SK-N-SH treated with all-trans-retinoic acid at 6 μM for 48 hours (cell line): ENCODE results near the gene MCEMP1.
"Not testable (repeated sequence)": the region's sequence is repeated elsewhere in the genome, so short reads cannot be mapped to it uniquely, and the experiment has no call there.

Experiments used
- ATAC-seq: fragments of 200-7000 bp; cut with Tn5 transposase; 3 replicates; pipeline ENCODE4 v1.9.1; 2020; ENCODE audit warnings: mild to moderate bottlenecking, moderate library complexity
- CSDC2 ChIP-seq: fragments of 250-450 bp; sonication (Bioruptor Pico); IDR thresholded peaks from 2 replicates; pipeline ENCODE4 v1.5.0; 2020; ENCODE audit warnings: mild to moderate bottlenecking, moderate library complexity
- GLIS3 ChIP-seq: fragments of 250-450 bp; sonication (Bioruptor Pico); IDR thresholded peaks from 2 replicates; pipeline ENCODE4 v1.5.0; 2020; ENCODE audit warnings: mild to moderate bottlenecking, moderate library complexity
- ISL1 ChIP-seq: fragments of 250-450 bp; sonication (Bioruptor Pico); IDR thresholded peaks from 2 replicates; pipeline ENCODE4 v2.1.2; 2022; ENCODE audit warnings: mild to moderate bottlenecking, moderate library complexity
- OSR1 ChIP-seq: fragments of 250-450 bp; sonication (Bioruptor Pico); IDR thresholded peaks from 2 replicates; pipeline ENCODE4 v1.8.0; 2022; ENCODE audit warnings: moderate library complexity, mild to moderate bottlenecking, inconsistent platforms
- PATZ1 ChIP-seq: fragments of 250-450 bp; sonication (Bioruptor Pico); IDR thresholded peaks from 2 replicates; pipeline ENCODE4 v1.8.0; 2020; ENCODE audit warnings: mild to moderate bottlenecking, moderate library complexity, borderline replicate concordance
- PPARA ChIP-seq: fragments of 250-450 bp; sonication (Bioruptor Pico); IDR thresholded peaks from 2 replicates; pipeline ENCODE4 v1.5.0; 2020; ENCODE audit warnings: mild to moderate bottlenecking, borderline replicate concordance
- RARB ChIP-seq: fragments of 250-450 bp; sonication (Bioruptor Pico); IDR thresholded peaks from 2 replicates; pipeline ENCODE4 v1.8.0; 2021; ENCODE audit warnings: mild to moderate bottlenecking, moderate library complexity
- SNAI2 ChIP-seq: fragments of 250-450 bp; sonication (Bioruptor Pico); IDR thresholded peaks from 2 replicates; pipeline ENCODE4 v1.5.0; 2020; ENCODE audit warnings: mild to moderate bottlenecking, moderate library complexity
- TCF4 ChIP-seq: fragments of 250-450 bp; sonication (Bioruptor Pico); IDR thresholded peaks from 2 replicates; pipeline ENCODE4 v1.8.0; 2021; ENCODE audit warnings: mild to moderate bottlenecking, moderate library complexity, borderline replicate concordance
- TOX ChIP-seq: fragments of 250-450 bp; sonication (Bioruptor Pico); IDR thresholded peaks from 2 replicates; pipeline ENCODE4 v1.8.0; 2021; ENCODE audit warnings: mild to moderate bottlenecking, moderate library complexity, borderline replicate concordance
- ZC3H10 ChIP-seq: fragments of 250-450 bp; sonication (Bioruptor Pico); IDR thresholded peaks from 2 replicates; pipeline ENCODE4 v1.5.1; 2021; ENCODE audit warnings: mild to moderate bottlenecking, moderate library complexity
- ZFP3 ChIP-seq: fragments of 250-450 bp; sonication (Bioruptor Pico); IDR thresholded peaks from 2 replicates; pipeline ENCODE4 v1.5.0; 2020; ENCODE audit warnings: mild to moderate bottlenecking, moderate library complexity
- ZNF565 ChIP-seq: fragments of 450-650 bp; formaldehyde crosslinking; conservative IDR thresholded peaks from 2 replicates; pipeline ENCODE4 v1.5.0; 2020; ENCODE audit warnings: low read depth, mild to moderate bottlenecking, moderate library complexity
- ZNF70 ChIP-seq: fragments of 450-650 bp; formaldehyde crosslinking; IDR thresholded peaks from 2 replicates; pipeline ENCODE4 v1.5.0; 2020; ENCODE audit warnings: mild to moderate bottlenecking, moderate library complexity
- ZNF8 ChIP-seq: fragments of 450-650 bp; formaldehyde crosslinking; IDR thresholded peaks from 2 replicates; pipeline ENCODE4 v1.5.0; 2020; ENCODE audit warnings: mild to moderate bottlenecking, moderate library complexity
- TF ChIP-seq, protein P1 (sequence below): fragments of 250-450 bp; sonication (Bioruptor Pico); IDR thresholded peaks from 2 replicates; pipeline ENCODE4 v1.8.0; 2021; ENCODE audit warnings: low read depth, mild to moderate bottlenecking, moderate library complexity, borderline replicate concordance
- TF ChIP-seq, protein P2 (sequence below): fragments of 250-450 bp; sonication (Bioruptor Pico); IDR thresholded peaks from 2 replicates; pipeline ENCODE4 v1.5.1; 2021; ENCODE audit warnings: mild to moderate bottlenecking, moderate library complexity
- TF ChIP-seq, protein P3 (sequence below): fragments of 250-450 bp; sonication (Bioruptor Pico); IDR thresholded peaks from 2 replicates; pipeline ENCODE4 v1.5.1; 2020; ENCODE audit warnings: low read depth, mild to moderate bottlenecking, moderate library complexity

Gene MCEMP1

GRCh38 chr19:7643031-7643415, 33.9 kb upstream of the MCEMP1 start:
- no peak for TF ChIP-seq OSR1 (CRISPR knock-in tag)
- no peak for TF ChIP-seq CSDC2 (CRISPR knock-in tag)
- TF ChIP-seq TOX (CRISPR knock-in tag): no peak
- TF ChIP-seq ZFP3 (CRISPR knock-in tag): no peak
- TF ChIP-seq GLIS3 (CRISPR knock-in tag): no peak
- TF ChIP-seq, protein P1, sequence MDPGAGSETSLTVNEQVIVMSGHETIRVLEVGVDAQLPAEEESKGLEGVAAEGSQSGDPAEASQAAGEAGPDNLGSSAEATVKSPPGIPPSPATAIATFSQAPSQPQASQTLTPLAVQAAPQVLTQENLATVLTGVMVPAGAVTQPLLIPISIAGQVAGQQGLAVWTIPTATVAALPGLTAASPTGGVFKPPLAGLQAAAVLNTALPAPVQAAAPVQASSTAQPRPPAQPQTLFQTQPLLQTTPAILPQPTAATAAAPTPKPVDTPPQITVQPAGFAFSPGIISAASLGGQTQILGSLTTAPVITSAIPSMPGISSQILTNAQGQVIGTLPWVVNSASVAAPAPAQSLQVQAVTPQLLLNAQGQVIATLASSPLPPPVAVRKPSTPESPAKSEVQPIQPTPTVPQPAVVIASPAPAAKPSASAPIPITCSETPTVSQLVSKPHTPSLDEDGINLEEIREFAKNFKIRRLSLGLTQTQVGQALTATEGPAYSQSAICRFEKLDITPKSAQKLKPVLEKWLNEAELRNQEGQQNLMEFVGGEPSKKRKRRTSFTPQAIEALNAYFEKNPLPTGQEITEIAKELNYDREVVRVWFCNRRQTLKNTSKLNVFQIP (CRISPR knock-in tag): no peak
- TF ChIP-seq, protein P2, sequence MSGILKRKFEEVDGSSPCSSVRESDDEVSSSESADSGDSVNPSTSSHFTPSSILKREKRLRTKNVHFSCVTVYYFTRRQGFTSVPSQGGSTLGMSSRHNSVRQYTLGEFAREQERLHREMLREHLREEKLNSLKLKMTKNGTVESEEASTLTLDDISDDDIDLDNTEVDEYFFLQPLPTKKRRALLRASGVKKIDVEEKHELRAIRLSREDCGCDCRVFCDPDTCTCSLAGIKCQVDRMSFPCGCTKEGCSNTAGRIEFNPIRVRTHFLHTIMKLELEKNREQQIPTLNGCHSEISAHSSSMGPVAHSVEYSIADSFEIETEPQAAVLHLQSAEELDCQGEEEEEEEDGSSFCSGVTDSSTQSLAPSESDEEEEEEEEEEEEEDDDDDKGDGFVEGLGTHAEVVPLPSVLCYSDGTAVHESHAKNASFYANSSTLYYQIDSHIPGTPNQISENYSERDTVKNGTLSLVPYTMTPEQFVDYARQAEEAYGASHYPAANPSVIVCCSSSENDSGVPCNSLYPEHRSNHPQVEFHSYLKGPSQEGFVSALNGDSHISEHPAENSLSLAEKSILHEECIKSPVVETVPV (CRISPR knock-in tag): no peak
- no peak for TF ChIP-seq ZNF565 (CRISPR knock-in tag)
- TF ChIP-seq ZNF8 (CRISPR knock-in tag): no peak
- TF ChIP-seq RARB (CRISPR knock-in tag): no peak
- no peak for TF ChIP-seq ZNF70 (CRISPR knock-in tag)
- TF ChIP-seq ZC3H10 (CRISPR knock-in tag): no peak
- no peak for TF ChIP-seq PPARA (CRISPR knock-in tag)
- TF ChIP-seq, all 23 proteins: peak for 0
- ATAC-seq: no peak

DNA sequence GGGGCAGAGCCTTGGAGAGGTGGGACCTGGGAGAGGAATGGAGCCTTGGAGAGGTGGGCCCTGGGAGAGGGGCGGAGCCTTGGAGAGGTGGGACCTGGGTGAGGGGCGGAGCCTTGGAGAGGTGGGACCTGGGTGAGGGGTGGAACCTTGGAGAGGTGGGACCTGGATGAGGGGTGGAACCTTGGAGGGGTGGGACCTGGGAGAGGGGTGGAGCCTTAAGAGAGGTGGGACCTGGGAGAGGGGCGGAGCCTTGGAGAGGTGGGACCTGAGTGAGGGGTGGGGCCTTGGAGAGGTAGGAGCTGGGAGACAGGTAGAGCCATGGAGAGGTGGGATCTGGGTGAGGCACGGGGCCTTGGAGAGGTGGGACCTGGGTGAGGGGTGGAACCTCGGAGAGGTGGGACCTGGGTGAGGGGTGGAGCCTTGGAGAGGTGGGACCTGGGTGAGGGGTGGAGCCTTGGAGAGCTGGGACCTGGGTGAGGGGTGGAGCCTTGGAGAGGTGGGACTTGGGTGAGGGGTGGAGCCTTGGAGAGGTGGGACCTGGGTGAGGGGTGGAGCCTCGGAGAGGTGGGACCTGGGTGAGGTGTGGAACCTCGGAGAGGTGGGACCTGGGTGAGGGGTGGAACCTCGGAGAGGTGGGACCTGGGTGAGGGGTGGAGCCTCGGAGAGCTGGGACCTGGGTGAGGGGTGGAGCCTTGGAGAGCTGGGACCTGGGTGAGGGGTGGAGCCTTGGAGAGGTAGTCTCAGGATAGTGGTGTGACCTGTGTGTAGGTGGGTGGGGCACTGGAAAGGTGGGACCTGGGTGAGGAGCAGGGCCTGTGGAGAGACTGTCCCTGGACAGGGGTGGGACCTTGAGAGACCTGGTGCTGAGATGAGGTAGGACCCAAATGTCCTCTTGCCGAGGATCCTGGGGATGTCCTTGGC, 33.0 kb upstream of the MCEMP1 start:
- ATAC-seq: not testable (repeated sequence)

- TF ChIP-seq, protein P3, sequence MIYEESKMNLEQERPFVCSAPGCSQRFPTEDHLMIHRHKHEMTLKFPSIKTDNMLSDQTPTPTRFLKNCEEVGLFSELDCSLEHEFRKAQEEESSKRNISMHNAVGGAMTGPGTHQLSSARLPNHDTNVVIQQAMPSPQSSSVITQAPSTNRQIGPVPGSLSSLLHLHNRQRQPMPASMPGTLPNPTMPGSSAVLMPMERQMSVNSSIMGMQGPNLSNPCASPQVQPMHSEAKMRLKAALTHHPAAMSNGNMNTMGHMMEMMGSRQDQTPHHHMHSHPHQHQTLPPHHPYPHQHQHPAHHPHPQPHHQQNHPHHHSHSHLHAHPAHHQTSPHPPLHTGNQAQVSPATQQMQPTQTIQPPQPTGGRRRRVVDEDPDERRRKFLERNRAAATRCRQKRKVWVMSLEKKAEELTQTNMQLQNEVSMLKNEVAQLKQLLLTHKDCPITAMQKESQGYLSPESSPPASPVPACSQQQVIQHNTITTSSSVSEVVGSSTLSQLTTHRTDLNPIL (CRISPR knock-in tag): no peak
- no peak for TF ChIP-seq PATZ1 (CRISPR knock-in tag)
- TF ChIP-seq PPARA (CRISPR knock-in tag): no peak
- TF ChIP-seq SNAI2 (CRISPR knock-in tag): no peak
- TF ChIP-seq TCF4 (CRISPR knock-in tag): no peak
- no peak for TF ChIP-seq ZFP3 (CRISPR knock-in tag)
- no peak for TF ChIP-seq RARB (CRISPR knock-in tag)
- TF ChIP-seq TOX (CRISPR knock-in tag): no peak
- no peak for TF ChIP-seq GLIS3 (CRISPR knock-in tag)
- TF ChIP-seq OSR1 (CRISPR knock-in tag): no peak
- TF ChIP-seq ZNF70 (CRISPR knock-in tag): no peak
- ATAC-seq: no peak
Measured at GRCh38 chr19:7644550-7644877, 32.4 kb upstream of the MCEMP1 start.

- no peak for ATAC-seq
- no peak for TF ChIP-seq ISL1 (CRISPR knock-in tag)
- TF ChIP-seq PATZ1 (CRISPR knock-in tag): no peak
Measured at GRCh38 chr19:7645163-7645562, 31.7 kb upstream of the MCEMP1 start.
